DMS53 treated with DMSO at 0.1 percent for 48 hours (cell line): ENCODE data around the gene SDHA.
"Not testable (repeated sequence)": the region's sequence is repeated elsewhere in the genome, so short reads cannot be mapped to it uniquely, and the experiment has no call there.

ENCODE experiments used
- DNase-seq: peaks from one replicate; lab custom pipeline; 2025; ENCODE audit not compliant: unreplicated experiment; lab: John Stamatoyannopoulos, UW

SDHA gene

GRCh38 chr5:197031-197430 lies 21.1 kb upstream of the SDHA start:
- DNase-seq: not testable (repeated sequence)

GRCh38 chr5:197892-198489 lies 20.1 kb upstream of the SDHA start:
- DNase-seq: no peak

GRCh38 chr5:198516-199196 lies 19.5 kb upstream of the SDHA start:
- DNase-seq: no peak

GRCh38 chr5:199197-199949 lies 18.7 kb upstream of the SDHA start:
- DNase-seq: no peak

GRCh38 chr5:199950-200645 lies 18.0 kb upstream of the SDHA start:
- no peak for DNase-seq

GRCh38 chr5:200985-201384 lies 17.1 kb upstream of the SDHA start:
- DNase-seq: no peak

- DNase-seq: no peak
Measured at GRCh38 chr5:201672-202071, 16.4 kb upstream of the SDHA start.

- no peak for DNase-seq
Measured at GRCh38 chr5:203246-203930, 14.7 kb upstream of the SDHA start.

GRCh38 chr5:204001-204400 lies 14.1 kb upstream of the SDHA start:
- no peak for DNase-seq

- DNase-seq: no peak
Measured at GRCh38 chr5:204462-204861, 13.7 kb upstream of the SDHA start.

GRCh38 chr5:204966-205670 lies 13.0 kb upstream of the SDHA start:
- DNase-seq: no peak

- no peak for DNase-seq
Measured at GRCh38 chr5:206406-206805, 11.7 kb upstream of the SDHA start.

- DNase-seq: no peak
Measured at GRCh38 chr5:206927-207536, 11.1 kb upstream of the SDHA start.

- no peak for DNase-seq
Measured at GRCh38 chr5:207599-207998, 10.5 kb upstream of the SDHA start.

GRCh38 chr5:208449-209114 lies 9.5 kb upstream of the SDHA start:
- DNase-seq: no peak

- no peak for DNase-seq
Measured at GRCh38 chr5:213803-214395, 4.2 kb upstream of the SDHA start.

GRCh38 chr5:215256-215655 lies 2.9 kb upstream of the SDHA start:
- not testable (repeated sequence) for DNase-seq

GRCh38 chr5:216076-216475 lies 2.0 kb upstream of the SDHA start:
- DNase-seq: not testable (repeated sequence)
